HepG2 (cell line): ENCODE data around the gene L3MBTL1. TPM values are rescaled to one million over a fixed set of nuclear protein-coding genes. Genes with fewer than 3 reads are reported as not detected.

Experiments
- ARNTL ChIP-seq: sonication (generic); formaldehyde crosslinking; IDR thresholded peaks from 2 replicates; pipeline ENCODE4 v1.4.0; 2020; ENCODE audit warnings: mild to moderate bottlenecking, missing genetic modification reagents
- ATRX ChIP-seq: sonication (generic); formaldehyde crosslinking; IDR thresholded peaks from 2 replicates; pipeline ENCODE4 v1.4.0; 2020; ENCODE audit warnings: missing genetic modification reagents, borderline replicate concordance
- KLF15 ChIP-seq: sonication (generic); formaldehyde crosslinking; IDR thresholded peaks from 2 replicates; pipeline ENCODE4 v1.8.1; 2023; ENCODE audit warnings: borderline replicate concordance, mild to moderate bottlenecking, inconsistent platforms, missing genetic modification reagents, mixed read lengths
- MXD4 ChIP-seq: IDR thresholded peaks from 2 replicates; pipeline ENCODE4 v1.6.1; 2016; ENCODE audit warnings: mild to moderate bottlenecking, missing biosample characterization, missing genetic modification reagents
- NFRKB ChIP-seq: fragments of 450-650 bp; IDR thresholded peaks from 2 replicates; pipeline ENCODE4 v1.6.1; 2017
- PAX8 ChIP-seq: sonication (generic); formaldehyde crosslinking; IDR thresholded peaks from 2 replicates; pipeline ENCODE4 v1.8.0; 2022; ENCODE audit warnings: mild to moderate bottlenecking, missing genetic modification reagents, borderline replicate concordance
- PHF8 ChIP-seq: sonication (generic); formaldehyde crosslinking; IDR thresholded peaks from 2 replicates; pipeline ENCODE4 v1.5.0; 2020; ENCODE audit warnings: missing genetic modification reagents
- RBFOX2 ChIP-seq: fragments of 200-400 bp; formaldehyde crosslinking; IDR thresholded peaks from 2 replicates; pipeline ENCODE4 v1.6.1; 2017; ENCODE audit warnings: low read depth, mild to moderate bottlenecking, low read length
- TBX2 ChIP-seq: sonication (generic); formaldehyde crosslinking; IDR thresholded peaks from 2 replicates; pipeline ENCODE4 v1.5.0; 2020; ENCODE audit warnings: missing genetic modification reagents, mild to moderate bottlenecking, borderline replicate concordance
- TEAD2 ChIP-seq: sonication (generic); formaldehyde crosslinking; IDR thresholded peaks from 2 replicates; pipeline ENCODE4 v1.9.0; 2021; ENCODE audit warnings: missing genetic modification reagents
- THYN1 ChIP-seq: sonication (generic); formaldehyde crosslinking; IDR thresholded peaks from 2 replicates; pipeline ENCODE4 v1.8.1; 2023; ENCODE audit warnings: low read depth, mild to moderate bottlenecking, moderate library complexity, missing genetic modification reagents, borderline replicate concordance
- ZNF12 ChIP-seq: sonication (generic); formaldehyde crosslinking; IDR thresholded peaks from 2 replicates; pipeline ENCODE4 v1.5.0; 2020; ENCODE audit warnings: missing genetic modification reagents
- ZNF556 ChIP-seq: sonication (generic); formaldehyde crosslinking; IDR thresholded peaks from 2 replicates; pipeline ENCODE4 v1.4.0; 2020; ENCODE audit warnings: mild to moderate bottlenecking, missing genetic modification reagents, borderline replicate concordance
- ZNF557 ChIP-seq: sonication (generic); formaldehyde crosslinking; IDR thresholded peaks from 2 replicates; pipeline ENCODE4 v1.4.0; 2020; ENCODE audit warnings: missing genetic modification reagents
- ZNF761 ChIP-seq: sonication (generic); formaldehyde crosslinking; conservative IDR thresholded peaks from 2 replicates; pipeline ENCODE4 v1.4.0; 2020; ENCODE audit warnings: mild to moderate bottlenecking, missing genetic modification reagents
- ZNF773 ChIP-seq: sonication (generic); formaldehyde crosslinking; IDR thresholded peaks from 2 replicates; pipeline ENCODE4 v1.4.0; 2020; ENCODE audit warnings: missing genetic modification reagents, borderline replicate concordance
- polyA plus RNA-seq, 8 experiments: library from polyadenylated mRNA; depleted of rRNA in 3 of 8; stranded (reverse) in 7 of 8; unstranded in 1 of 8; fragments of >200 nt; fragmentation: Illumina TruSeq in 4 of 8; extraction: Trizol in 4 of 8; gene quantifications; 2 replicates each; pipeline versions ENCODE4 v1.2.1 to v1.2.3, GENCODE V29; 2011 to 2016; ENCODE audit warnings: low read depth in 4 of 8, missing spikeins in 1 of 8, mixed read lengths in 1 of 8; ENCODE audit not compliant: insufficient read depth in 1 of 8
- total RNA-seq, 5 experiments: library from RNA; depleted of rRNA; stranded (reverse); fragments of >200 nt; fragmentation: Illumina TruSeq; extraction: Trizol; gene quantifications; 2 replicates each; pipeline ENCODE4 v1.2.3, GENCODE V29; 2016; ENCODE audit warnings: low read depth in 1 of 5
- TF ChIP-seq, protein P1 (sequence below): sonication (generic); formaldehyde crosslinking; IDR thresholded peaks from 2 replicates; pipeline ENCODE4 v1.5.0; 2020; ENCODE audit warnings: mild to moderate bottlenecking, missing genetic modification reagents, borderline replicate concordance
- TF ChIP-seq, protein P2 (sequence below): sonication (generic); formaldehyde crosslinking; IDR thresholded peaks from 2 replicates; pipeline ENCODE4 v1.8.1; 2023; ENCODE audit warnings: missing genetic modification reagents, mild to moderate bottlenecking, borderline replicate concordance
- TF ChIP-seq, protein P3 (sequence below): sonication (generic); formaldehyde crosslinking; IDR thresholded peaks from 2 replicates; pipeline ENCODE4 v1.4.0; 2020; ENCODE audit warnings: missing genetic modification reagents
- TF ChIP-seq, protein P4 (sequence below): sonication (generic); formaldehyde crosslinking; IDR thresholded peaks from 2 replicates; pipeline ENCODE4 v1.5.0; 2020; ENCODE audit warnings: mild to moderate bottlenecking, missing genetic modification reagents

Gene L3MBTL1
- total and polyA plus RNA-seq, 2 of the 13 experiments (the other 11 are each of a cell fraction or from before 2014, with no cell fraction given), result 9.0 to 17.8 TPM

DNA sequence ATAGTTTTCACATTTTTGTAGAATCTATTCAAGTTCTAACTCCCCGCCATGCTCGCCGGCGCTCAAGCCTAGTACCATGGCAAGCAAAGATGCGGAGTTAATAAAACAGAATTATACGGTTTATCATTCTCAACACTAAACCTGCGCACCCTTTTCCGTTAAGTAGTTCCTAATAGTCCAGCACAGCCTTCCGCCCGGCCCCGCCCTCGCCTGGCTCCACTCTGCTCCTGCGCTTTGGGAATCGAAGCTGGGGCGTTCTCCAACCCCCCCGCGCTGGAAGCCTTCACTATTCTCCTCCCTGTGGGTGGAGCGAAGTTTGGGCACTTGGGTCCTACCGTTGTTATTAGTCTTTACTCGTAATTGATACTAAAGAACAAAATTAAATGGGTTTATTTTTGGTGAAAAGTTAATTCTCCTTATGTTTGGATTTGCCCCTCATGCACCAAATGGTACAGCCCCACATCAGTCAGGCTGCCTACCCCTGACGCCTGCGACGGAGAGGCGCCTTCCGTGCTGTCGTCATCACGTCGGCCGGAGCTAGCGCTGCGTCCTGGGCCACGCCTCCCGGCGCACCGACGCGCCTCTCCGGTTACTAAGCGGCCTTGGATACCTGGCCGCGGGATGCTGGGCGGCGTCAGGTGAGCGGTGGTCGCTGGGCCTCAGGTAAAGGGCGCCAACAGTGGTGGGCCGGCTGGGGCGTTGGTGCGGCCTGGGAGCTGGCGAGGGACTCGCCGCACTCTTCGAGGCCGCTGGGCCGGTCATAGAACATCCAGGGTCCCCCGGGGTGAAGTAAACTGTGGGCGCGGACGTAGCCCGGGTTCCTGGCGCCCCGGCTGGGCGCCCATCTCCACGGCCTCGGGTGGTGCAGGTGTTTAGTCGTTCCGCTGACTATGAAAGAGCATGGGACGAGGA lies 83.2 kb downstream of the L3MBTL1 start, which contains the start of gene IFT52 (continued):
- TF ChIP-seq, protein P1, sequence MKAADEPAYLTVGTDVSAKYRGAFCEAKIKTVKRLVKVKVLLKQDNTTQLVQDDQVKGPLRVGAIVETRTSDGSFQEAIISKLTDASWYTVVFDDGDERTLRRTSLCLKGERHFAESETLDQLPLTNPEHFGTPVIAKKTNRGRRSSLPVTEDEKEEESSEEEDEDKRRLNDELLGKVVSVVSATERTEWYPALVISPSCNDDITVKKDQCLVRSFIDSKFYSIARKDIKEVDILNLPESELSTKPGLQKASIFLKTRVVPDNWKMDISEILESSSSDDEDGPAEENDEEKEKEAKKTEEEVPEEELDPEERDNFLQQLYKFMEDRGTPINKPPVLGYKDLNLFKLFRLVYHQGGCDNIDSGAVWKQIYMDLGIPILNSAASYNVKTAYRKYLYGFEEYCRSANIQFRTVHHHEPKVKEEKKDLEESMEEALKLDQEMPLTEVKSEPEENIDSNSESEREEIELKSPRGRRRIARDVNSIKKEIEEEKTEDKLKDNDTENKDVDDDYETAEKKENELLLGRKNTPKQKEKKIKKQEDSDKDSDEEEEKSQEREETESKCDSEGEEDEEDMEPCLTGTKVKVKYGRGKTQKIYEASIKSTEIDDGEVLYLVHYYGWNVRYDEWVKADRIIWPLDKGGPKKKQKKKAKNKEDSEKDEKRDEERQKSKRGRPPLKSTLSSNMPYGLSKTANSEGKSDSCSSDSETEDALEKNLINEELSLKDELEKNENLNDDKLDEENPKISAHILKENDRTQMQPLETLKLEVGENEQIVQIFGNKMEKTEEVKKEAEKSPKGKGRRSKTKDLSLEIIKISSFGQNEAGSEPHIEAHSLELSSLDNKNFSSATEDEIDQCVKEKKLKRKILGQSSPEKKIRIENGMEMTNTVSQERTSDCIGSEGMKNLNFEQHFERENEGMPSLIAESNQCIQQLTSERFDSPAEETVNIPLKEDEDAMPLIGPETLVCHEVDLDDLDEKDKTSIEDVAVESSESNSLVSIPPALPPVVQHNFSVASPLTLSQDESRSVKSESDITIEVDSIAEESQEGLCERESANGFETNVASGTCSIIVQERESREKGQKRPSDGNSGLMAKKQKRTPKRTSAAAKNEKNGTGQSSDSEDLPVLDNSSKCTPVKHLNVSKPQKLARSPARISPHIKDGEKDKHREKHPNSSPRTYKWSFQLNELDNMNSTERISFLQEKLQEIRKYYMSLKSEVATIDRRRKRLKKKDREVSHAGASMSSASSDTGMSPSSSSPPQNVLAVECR, result peak; percentile 97
- TF ChIP-seq THYN1 (CRISPR knock-in tag), result 0 out of 2 replicates have a peak, but pooled peaks have one; percentile 61
- TF ChIP-seq ZNF12 (CRISPR knock-in tag), result peak; percentile 25; the same call in 1 of the 2 replicates
- TF ChIP-seq ZNF761, result peak; percentile 78; the same call in 1 of the 2 replicates
- no peak for TF ChIP-seq ATRX (CRISPR knock-in tag)
- no peak for TF ChIP-seq TEAD2 (CRISPR knock-in tag)
- TF ChIP-seq ZNF556, result peak; percentile 87; the same call in 1 of the 2 replicates
- 0 out of 2 replicates have a peak, but pooled peaks have one; percentile 18 for TF ChIP-seq ZNF557 (CRISPR knock-in tag)
- peak; percentile 86; the same call in 1 of the 2 replicates for TF ChIP-seq KLF15
- peak; percentile 74 for TF ChIP-seq TBX2 (CRISPR knock-in tag)
- peak; percentile 84 for TF ChIP-seq MXD4 (CRISPR knock-in tag)
- TF ChIP-seq PAX8 (CRISPR knock-in tag), result peak; percentile 91; the same call in 1 of the 2 replicates
- TF ChIP-seq, protein P2, sequence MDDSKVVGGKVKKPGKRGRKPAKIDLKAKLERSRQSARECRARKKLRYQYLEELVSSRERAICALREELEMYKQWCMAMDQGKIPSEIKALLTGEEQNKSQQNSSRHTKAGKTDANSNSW (CRISPR knock-in tag), result 0 out of 2 replicates have a peak, but pooled peaks have one; percentile 83
- peak; percentile 98 for TF ChIP-seq PHF8 (CRISPR knock-in tag)
- peak; percentile 90 for TF ChIP-seq RBFOX2
- TF ChIP-seq ARNTL (CRISPR knock-in tag), result peak; percentile 74; the same call in 1 of the 2 replicates
- no peak for TF ChIP-seq NFRKB
- TF ChIP-seq, protein P3, sequence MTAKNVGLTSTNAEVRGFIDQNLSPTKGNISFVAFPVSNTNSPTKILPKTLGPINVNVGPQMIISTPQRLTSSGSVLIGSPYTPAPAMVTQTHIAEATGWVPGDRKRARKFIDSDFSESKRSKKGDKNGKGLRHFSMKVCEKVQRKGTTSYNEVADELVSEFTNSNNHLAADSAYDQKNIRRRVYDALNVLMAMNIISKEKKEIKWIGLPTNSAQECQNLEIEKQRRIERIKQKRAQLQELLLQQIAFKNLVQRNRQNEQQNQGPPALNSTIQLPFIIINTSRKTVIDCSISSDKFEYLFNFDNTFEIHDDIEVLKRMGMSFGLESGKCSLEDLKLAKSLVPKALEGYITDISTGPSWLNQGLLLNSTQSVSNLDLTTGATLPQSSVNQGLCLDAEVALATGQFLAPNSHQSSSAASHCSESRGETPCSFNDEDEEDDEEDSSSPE, result peak; percentile 67; the same call in 1 of the 2 replicates
- peak; percentile 19; the same call in 1 of the 2 replicates for TF ChIP-seq ZNF773 (CRISPR knock-in tag)
- TF ChIP-seq, protein P4, sequence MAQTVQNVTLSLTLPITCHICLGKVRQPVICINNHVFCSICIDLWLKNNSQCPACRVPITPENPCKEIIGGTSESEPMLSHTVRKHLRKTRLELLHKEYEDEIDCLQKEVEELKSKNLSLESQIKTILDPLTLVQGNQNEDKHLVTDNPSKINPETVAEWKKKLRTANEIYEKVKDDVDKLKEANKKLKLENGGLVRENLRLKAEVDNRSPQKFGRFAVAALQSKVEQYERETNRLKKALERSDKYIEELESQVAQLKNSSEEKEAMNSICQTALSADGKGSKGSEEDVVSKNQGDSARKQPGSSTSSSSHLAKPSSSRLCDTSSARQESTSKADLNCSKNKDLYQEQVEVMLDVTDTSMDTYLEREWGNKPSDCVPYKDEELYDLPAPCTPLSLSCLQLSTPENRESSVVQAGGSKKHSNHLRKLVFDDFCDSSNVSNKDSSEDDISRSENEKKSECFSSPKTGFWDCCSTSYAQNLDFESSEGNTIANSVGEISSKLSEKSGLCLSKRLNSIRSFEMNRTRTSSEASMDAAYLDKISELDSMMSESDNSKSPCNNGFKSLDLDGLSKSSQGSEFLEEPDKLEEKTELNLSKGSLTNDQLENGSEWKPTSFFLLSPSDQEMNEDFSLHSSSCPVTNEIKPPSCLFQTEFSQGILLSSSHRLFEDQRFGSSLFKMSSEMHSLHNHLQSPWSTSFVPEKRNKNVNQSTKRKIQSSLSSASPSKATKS (CRISPR knock-in tag), result peak; percentile 82; the same call in 1 of the 2 replicates
